Heart left ventricle (tissue), 13 donors: ENCODE results near the gene NETO1.

ENCODE experiments used
- POLR2A ChIP-seq, 2 donors: fragments of 450-650 bp; IDR thresholded peaks; one replicate each; pipeline ENCODE4 v1.6.1; 2017; ENCODE audit warnings: antibody characterized with exemption in 2 of 2, mild to moderate bottlenecking in 2 of 2, moderate library complexity in 2 of 2
- TF ChIP-seq, protein P1 (sequence below), 12 donors: fragments of 200-600 bp; sonication (generic) in 4 of 12; IDR thresholded peaks; one replicate each; pipeline versions ENCODE4 v1.5.0 to v1.8.0; 2018 to 2022; ENCODE audit warnings: antibody characterized with exemption in 12 of 12, mild to moderate bottlenecking in 5 of 12
- donor health status: ischemic (EF 13 %, LVEDD 7.1; RV severe dilation, severe dysfunction).
- donor health status: DM: no; HTN: yes; CAD: no.
- donor health status: DM: no; HTN: no; CAD: no.
- donor health status: ischemic (EF 25% LVEDD 6.9; RV normal size, moderate dysfunction).
- donor health status: ischemic (EF 25% LVEDD 5.7; RV mildly dilated, moderate dysfunction).
- donor health status: ischemic (EF 35%, LVEDD 5.7; RV mildly dilated, moderate dysfunction).
- donor health status: nonischemic (EF 11% LVEDD 7.7; RV severe dilation, severe dysfunction).
- donor health status: DM: yes; HTN: yes; CAD: no.
- donor health status: PGD.
- donor health status: ischemic (EF 29% LVEDD 5.4; RV normal size, mild dysfunction).
- donor health status: nonischemic (EF 23%, LVEDD 6.1; RV moderate dilation, normal function).

DNA sequence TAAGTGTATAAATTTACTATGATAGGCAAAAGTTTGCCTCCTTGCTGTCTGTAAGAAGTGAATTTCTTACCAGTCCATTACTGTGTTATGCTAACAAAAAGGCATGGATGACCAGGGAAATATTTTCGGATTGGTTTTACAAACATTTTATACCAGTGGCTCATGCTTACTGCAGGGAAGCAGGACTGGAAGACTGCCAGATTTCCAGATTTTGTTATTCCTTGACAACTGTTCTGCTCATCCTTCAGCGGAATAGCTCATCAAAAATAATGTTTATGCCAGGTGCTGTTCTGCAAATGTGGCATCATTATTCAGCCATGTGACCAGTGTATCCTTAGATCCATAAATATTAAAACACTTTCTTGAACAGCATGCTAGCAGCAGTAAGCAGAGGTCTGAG lies 40.4 kb upstream of the NETO1 start:
- TF ChIP-seq, protein P1, sequence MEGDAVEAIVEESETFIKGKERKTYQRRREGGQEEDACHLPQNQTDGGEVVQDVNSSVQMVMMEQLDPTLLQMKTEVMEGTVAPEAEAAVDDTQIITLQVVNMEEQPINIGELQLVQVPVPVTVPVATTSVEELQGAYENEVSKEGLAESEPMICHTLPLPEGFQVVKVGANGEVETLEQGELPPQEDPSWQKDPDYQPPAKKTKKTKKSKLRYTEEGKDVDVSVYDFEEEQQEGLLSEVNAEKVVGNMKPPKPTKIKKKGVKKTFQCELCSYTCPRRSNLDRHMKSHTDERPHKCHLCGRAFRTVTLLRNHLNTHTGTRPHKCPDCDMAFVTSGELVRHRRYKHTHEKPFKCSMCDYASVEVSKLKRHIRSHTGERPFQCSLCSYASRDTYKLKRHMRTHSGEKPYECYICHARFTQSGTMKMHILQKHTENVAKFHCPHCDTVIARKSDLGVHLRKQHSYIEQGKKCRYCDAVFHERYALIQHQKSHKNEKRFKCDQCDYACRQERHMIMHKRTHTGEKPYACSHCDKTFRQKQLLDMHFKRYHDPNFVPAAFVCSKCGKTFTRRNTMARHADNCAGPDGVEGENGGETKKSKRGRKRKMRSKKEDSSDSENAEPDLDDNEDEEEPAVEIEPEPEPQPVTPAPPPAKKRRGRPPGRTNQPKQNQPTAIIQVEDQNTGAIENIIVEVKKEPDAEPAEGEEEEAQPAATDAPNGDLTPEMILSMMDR (IDR thresholded peaks at IDR 0.05) = no peak
- no peak for TF ChIP-seq POLR2A (IDR thresholded peaks at IDR 0.05)
